GM12865 (cell line): Measurements from ENCODE around the gene CDC25C.
"Not testable (repeated sequence)": the region's sequence is repeated elsewhere in the genome, so short reads cannot be mapped to it uniquely, and the experiment has no call there.

Experiments
- DNase-seq: peaks from one replicate; pipeline ENCODE4 v3.0.0; 2010; ENCODE audit warnings: low read depth
- H3K4me3 ChIP-seq: 2 replicates; pipeline ENCODE4 v1.5.1; 2011; ENCODE audit warnings: mild to moderate bottlenecking, low read depth, low read length, control low read depth
- CTCF ChIP-seq: IDR thresholded peaks from 2 replicates; pipeline ENCODE4 v1.5.1; 2011; ENCODE audit warnings: low read length, control low read depth, low read depth, inconsistent platforms; ENCODE audit not compliant: insufficient read depth; ENCODE audit errors: missing control alignments

The CDC25C gene

GRCh38 chr5:138252944-138253343 lies 78.7 kb downstream of the CDC25C start:
- DNase-seq: peak; percentile 13
- H3K4me3 ChIP-seq: no peak overlapping the region
- no peak for TF ChIP-seq CTCF

- not testable (repeated sequence) for DNase-seq, H3K4me3 ChIP-seq
These were observed 83.8 kb downstream of the CDC25C start for GRCh38 chr5:138247800-138248199.

- TF ChIP-seq CTCF: no peak
- H3K4me3 ChIP-seq: no peak overlapping the region
- no peak for DNase-seq
These were observed 84.8 kb downstream of the CDC25C start for GRCh38 chr5:138246822-138247221.

- no peak for DNase-seq
- TF ChIP-seq CTCF: no peak
- H3K4me3 ChIP-seq: no peak overlapping the region
These were observed 85.3 kb downstream of the CDC25C start for GRCh38 chr5:138246334-138246733.

GRCh38 chr5:138245717-138246116 lies 85.9 kb downstream of the CDC25C start:
- H3K4me3 ChIP-seq: no peak overlapping the region
- DNase-seq: no peak
- TF ChIP-seq CTCF: no peak

GRCh38 chr5:138243794-138244193 lies 87.8 kb downstream of the CDC25C start:
- TF ChIP-seq CTCF: no peak
- no peak for DNase-seq
- no peak overlapping the region for H3K4me3 ChIP-seq

GRCh38 chr5:138241688-138242571 lies 89.7 kb downstream of the CDC25C start:
- H3K4me3 ChIP-seq: no peak overlapping the region
- TF ChIP-seq CTCF: no peak
- DNase-seq: no peak
